CD14-positive monocyte (primary cell): Measurements from ENCODE around the gene WDFY4. TPM values are rescaled to one million over a fixed set of nuclear protein-coding genes. Genes with fewer than 3 reads are reported as not detected.

Experiments
- DNase-seq, 3 donors: peaks; one replicate each; pipeline ENCODE4 v3.0.0-alpha.2; 2011 to 2022
- H2AFZ ChIP-seq: 2 replicates; pipeline ENCODE4 v1.6.0; 2012; ENCODE audit warnings: mild to moderate bottlenecking, low read depth, low read length, inconsistent platforms; ENCODE audit not compliant: insufficient read depth, poor library complexity, severe bottlenecking
- H3K27ac ChIP-seq, 2 donors: 1 replicate in 1 of 2; 2 replicates in 1 of 2; pipeline ENCODE4 v1.5.1; 2012 to 2013; ENCODE audit warnings: low read length in 2 of 2, control low read depth in 1 of 2, inconsistent platforms in 1 of 2, low read depth in 1 of 2, mild to moderate bottlenecking in 1 of 2
- H3K27me3 ChIP-seq, 2 donors: one replicate each; pipeline versions ENCODE4 v1.6.0 to v1.6.1; 2011 to 2013; ENCODE audit warnings: low read length in 2 of 2; ENCODE audit not compliant: control insufficient read depth in 2 of 2, insufficient read depth in 2 of 2
- H3K36me3 ChIP-seq, 2 donors: replicated peaks in 1 of 2; 1 replicate in 1 of 2; 2 replicates in 1 of 2; pipeline versions ENCODE4 v1.5.1 to v1.6.1; 2012 to 2013; ENCODE audit warnings: low read length in 2 of 2, control low read depth in 1 of 2, inconsistent platforms in 1 of 2, mild to moderate bottlenecking in 1 of 2; ENCODE audit not compliant: insufficient read depth in 2 of 2, control insufficient read depth in 1 of 2
- H3K4me1 ChIP-seq, 2 donors: 1 replicate in 1 of 2; 2 replicates in 1 of 2; pipeline versions ENCODE4 v1.5.1 to v1.6.1; 2012 to 2013; ENCODE audit warnings: low read length in 2 of 2, control low read depth in 1 of 2, inconsistent platforms in 1 of 2, mild to moderate bottlenecking in 1 of 2, moderate library complexity in 1 of 2; ENCODE audit not compliant: insufficient read depth in 2 of 2, control insufficient read depth in 1 of 2
- H3K4me2 ChIP-seq: replicated peaks from 2 replicates; pipeline ENCODE3; 2012; ENCODE audit warnings: low read length, moderate library complexity, mild to moderate bottlenecking; ENCODE audit not compliant: poor library complexity, severe bottlenecking; ENCODE audit errors: extremely low read depth
- H3K4me3 ChIP-seq, 3 experiments: fragments of 200-600 bp in 1 of 3; sonication (generic) in 1 of 3; replicated peaks in 1 of 3; 1 replicate in 2 of 3; 2 replicates in 1 of 3; pipeline ENCODE4 v1.5.1; 2011 to 2013; ENCODE audit warnings: low read length in 3 of 3, mild to moderate bottlenecking in 3 of 3, control low read depth in 2 of 3, low read depth in 2 of 3, inconsistent platforms in 1 of 3, moderate library complexity in 1 of 3
- H3K79me2 ChIP-seq: 2 replicates; pipeline ENCODE4 v1.6.0; 2012; ENCODE audit warnings: mild to moderate bottlenecking, control low read depth, inconsistent platforms, low read length, moderate library complexity; ENCODE audit not compliant: insufficient read depth
- H3K9ac ChIP-seq: 2 replicates; pipeline ENCODE4 v1.6.0; 2017; ENCODE audit warnings: low read length, mild to moderate bottlenecking; ENCODE audit not compliant: insufficient read depth, poor library complexity, severe bottlenecking
- H3K9me3 ChIP-seq, 2 donors: replicated peaks in 1 of 2; 1 replicate in 1 of 2; 2 replicates in 1 of 2; pipeline versions ENCODE4 v1.5.1 to v1.6.1; 2012 to 2013; ENCODE audit warnings: low read length in 2 of 2, control low read depth in 1 of 2; ENCODE audit not compliant: control insufficient read depth in 1 of 2, insufficient read depth in 1 of 2
- H4K20me1 ChIP-seq: 2 replicates; pipeline ENCODE4 v1.6.0; 2012; ENCODE audit warnings: mild to moderate bottlenecking, low read length, control low read depth, moderate library complexity; ENCODE audit not compliant: insufficient read depth
- H3K27ac Mint-ChIP-seq, 7 donors: one replicate each; pipeline ENCODE4 v1.8.0; 2020; ENCODE audit warnings: mild to moderate bottlenecking in 7 of 7, mixed read lengths in 7 of 7, moderate library complexity in 6 of 7, inconsistent platforms in 2 of 7
- H3K27me3 Mint-ChIP-seq, 3 donors: one replicate each; pipeline ENCODE4 v1.8.0; 2021 to 2022; ENCODE audit warnings: low read depth in 3 of 3, mild to moderate bottlenecking in 3 of 3, mixed read lengths in 3 of 3, moderate library complexity in 3 of 3, inconsistent platforms in 1 of 3
- H3K36me3 Mint-ChIP-seq, 2 donors: one replicate each; pipeline ENCODE4 v1.8.0; 2020; ENCODE audit warnings: mixed read lengths in 2 of 2, inconsistent platforms in 1 of 2, mild to moderate bottlenecking in 1 of 2
- H3K4me1 Mint-ChIP-seq: one replicate; pipeline ENCODE4 v1.8.0; 2020; ENCODE audit warnings: mild to moderate bottlenecking, mixed read lengths
- H3K4me3 Mint-ChIP-seq, 2 donors: one replicate each; pipeline ENCODE4 v1.8.0; 2020; ENCODE audit warnings: mild to moderate bottlenecking in 2 of 2, mixed read lengths in 2 of 2, moderate library complexity in 1 of 2
- H3K9me3 Mint-ChIP-seq, 7 donors: one replicate each; pipeline ENCODE4 v1.8.0; 2020 to 2022; ENCODE audit warnings: mixed read lengths in 7 of 7, mild to moderate bottlenecking in 6 of 7, moderate library complexity in 6 of 7, inconsistent platforms in 2 of 7
- CTCF ChIP-seq: fragments of 200-600 bp; IDR thresholded peaks from one replicate; pipeline ENCODE4 v1.8.0; 2022; ENCODE audit warnings: antibody characterized with exemption, mild to moderate bottlenecking
- WGBS: methylation state at CpG from one replicate; pipeline ENCODE4 v1.1.5; 2013; ENCODE audit warnings: missing lambda C conversion rate; ENCODE audit not compliant: insufficient coverage; 5-methylcytosine and 5-hydroxymethylcytosine counted together
- intact Hi-C, 2 donors: fragments of 100-400 bp; cut with micrococcal nuclease; formaldehyde crosslinking; loops; one replicate each; pipeline versions ENCODE4 v1.15.0 to v1.15.1; 2023
- polyA plus RNA-seq, 3 donors: library from polyadenylated mRNA; depleted of rRNA in 1 of 3; unstranded in 2 of 3; stranded (reverse) in 1 of 3; fragments of 300-500 nt in 2 of 3; fragments of >200 nt in 1 of 3; fragmentation: Illumina TruSeq in 2 of 3; gene quantifications; 1 replicate in 2 of 3; 2 replicates in 1 of 3; pipeline ENCODE4 v1.2.3, GENCODE V29; 2012 to 2021

The WDFY4 gene
- polyA plus RNA-seq, 3 donors, result 7.5 to 36.1 (median 9.8) TPM

GRCh38 chr10:48678041-48678440 lies 6.6 kb upstream of the WDFY4 start:
- no peak for DNase-seq
- H3K4me1 ChIP-seq, result no peaks in the 10 kb centered on the region
- H3K27me3 Mint-ChIP-seq, result peaks cover 0 to 4% (median 1%) of the 10 kb centered on the region in 3 donors
- H3K4me3 ChIP-seq, result no peak overlapping the region
- no peaks in the 10 kb centered on the region for H3K36me3 Mint-ChIP-seq
- no peak overlapping the region for H3K27ac ChIP-seq
- H3K4me3 Mint-ChIP-seq, result no peak overlapping the region
- H3K4me2 ChIP-seq, result no peak overlapping the region
- no peaks in the 10 kb centered on the region for H4K20me1 ChIP-seq
- peaks cover 2 to 14% (median 4%) of the 10 kb centered on the region in 7 donors for H3K9me3 Mint-ChIP-seq
- H3K79me2 ChIP-seq, result no peaks in the 10 kb centered on the region
- no peak overlapping the region for H3K9ac ChIP-seq
- TF ChIP-seq CTCF, result no peak
- H3K9me3 ChIP-seq, result no peaks in the 10 kb centered on the region
- H3K27ac Mint-ChIP-seq, result no peak overlapping the region
- H2AFZ ChIP-seq, result no peak overlapping the region
- H3K36me3 ChIP-seq, result no peaks in the 10 kb centered on the region
- intact Hi-C loops, result no loop called here
- H3K4me1 Mint-ChIP-seq, result no peaks in the 10 kb centered on the region
- H3K27me3 ChIP-seq, result no peaks in the 10 kb centered on the region
- WGBS, result no CpG with 5 or more reads among the region's 1 CpG

- Mint-ChIP-seq H3K4me1 (peaks cover 30% of the 10 kb centered on the region), H3K27ac (no peak overlapping the region), H3K4me3 (no peak overlapping the region), H3K9me3 (peaks cover 2 to 14% (median 4%) of the 10 kb centered on the region in 7 donors), H3K36me3 (no peaks in the 10 kb centered on the region), H3K27me3 (peaks cover 0 to 1% (median 0%) of the 10 kb centered on the region in 3 donors)
- H3K4me2 ChIP-seq, result no peak overlapping the region
- peaks cover 21% of the 10 kb centered on the region for H3K79me2 ChIP-seq
- no peak for DNase-seq
- H3K27ac ChIP-seq, result no peak overlapping the region
- H2AFZ ChIP-seq, result peak overlapping the region; percentile 15
- no peak overlapping the region for H3K4me3 ChIP-seq
- peaks cover 17 to 27% of the 10 kb centered on the region in 2 donors for H3K4me1 ChIP-seq
- no peaks in the 10 kb centered on the region for H3K27me3 ChIP-seq
- no peak for TF ChIP-seq CTCF
- H3K9me3 ChIP-seq, result no peaks in the 10 kb centered on the region
- peaks cover 2% of the 10 kb centered on the region for H4K20me1 ChIP-seq
- intact Hi-C loops, result no loop called here
- no peaks in the 10 kb centered on the region for H3K36me3 ChIP-seq
- H3K9ac ChIP-seq, result no peak overlapping the region
- WGBS, result 96% methylated on average over 3 of the region's 3 CpGs
These were observed 2.9 kb upstream of the WDFY4 start for GRCh38 chr10:48681740-48682139.
